Measurements from ENCODE around the gene GART. TPM values are rescaled to one million over a fixed set of nuclear protein-coding genes. Genes with fewer than 3 reads are reported as not detected.
"Not testable (repeated sequence)": the region's sequence is repeated elsewhere in the genome, so short reads cannot be mapped to it uniquely, and the experiment has no call there.

GART gene
- total and polyA plus RNA-seq, 8 donors, result 57.7 to 84.1 (median 79.2) TPM

DNA sequence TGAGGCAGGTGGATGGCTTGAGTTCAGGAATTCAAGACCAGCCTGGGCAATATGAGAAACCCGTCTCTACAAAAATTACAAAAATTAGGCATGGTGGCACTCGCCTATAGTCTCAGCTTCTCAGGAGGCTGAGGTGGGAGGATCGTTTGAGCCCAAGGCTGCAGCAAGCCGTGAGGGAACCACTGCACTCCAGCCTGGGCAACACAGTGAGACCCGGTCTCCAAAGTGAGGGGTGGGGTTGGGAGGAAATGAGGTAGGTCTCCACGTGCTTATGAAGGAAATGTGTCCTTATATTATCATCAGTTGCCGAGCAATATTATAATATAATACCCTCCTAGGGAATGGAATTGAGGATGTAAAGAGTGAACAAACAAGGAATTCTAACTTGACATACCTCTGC lies 64.9 kb downstream of the GART start:
- Histone ChIP-seq H3K27me3 (no peaks in the 10 kb centered on the region), H3K27ac (no peak overlapping the region), H3K4me3 (no peak overlapping the region), H3K9me3 (no peaks in the 10 kb centered on the region), H3K4me1 (peaks cover 6 to 31% of the 10 kb centered on the region in 2 donors), H3K36me3 (no peaks in the 10 kb centered on the region)
- no peak for DNase-seq
- intact Hi-C loops (cut with DNase I), result no loop called here
- no peak for ATAC-seq
- TF ChIP-seq, protein P1, sequence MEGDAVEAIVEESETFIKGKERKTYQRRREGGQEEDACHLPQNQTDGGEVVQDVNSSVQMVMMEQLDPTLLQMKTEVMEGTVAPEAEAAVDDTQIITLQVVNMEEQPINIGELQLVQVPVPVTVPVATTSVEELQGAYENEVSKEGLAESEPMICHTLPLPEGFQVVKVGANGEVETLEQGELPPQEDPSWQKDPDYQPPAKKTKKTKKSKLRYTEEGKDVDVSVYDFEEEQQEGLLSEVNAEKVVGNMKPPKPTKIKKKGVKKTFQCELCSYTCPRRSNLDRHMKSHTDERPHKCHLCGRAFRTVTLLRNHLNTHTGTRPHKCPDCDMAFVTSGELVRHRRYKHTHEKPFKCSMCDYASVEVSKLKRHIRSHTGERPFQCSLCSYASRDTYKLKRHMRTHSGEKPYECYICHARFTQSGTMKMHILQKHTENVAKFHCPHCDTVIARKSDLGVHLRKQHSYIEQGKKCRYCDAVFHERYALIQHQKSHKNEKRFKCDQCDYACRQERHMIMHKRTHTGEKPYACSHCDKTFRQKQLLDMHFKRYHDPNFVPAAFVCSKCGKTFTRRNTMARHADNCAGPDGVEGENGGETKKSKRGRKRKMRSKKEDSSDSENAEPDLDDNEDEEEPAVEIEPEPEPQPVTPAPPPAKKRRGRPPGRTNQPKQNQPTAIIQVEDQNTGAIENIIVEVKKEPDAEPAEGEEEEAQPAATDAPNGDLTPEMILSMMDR (IDR thresholded peaks at IDR 0.05), result no peak

DNA sequence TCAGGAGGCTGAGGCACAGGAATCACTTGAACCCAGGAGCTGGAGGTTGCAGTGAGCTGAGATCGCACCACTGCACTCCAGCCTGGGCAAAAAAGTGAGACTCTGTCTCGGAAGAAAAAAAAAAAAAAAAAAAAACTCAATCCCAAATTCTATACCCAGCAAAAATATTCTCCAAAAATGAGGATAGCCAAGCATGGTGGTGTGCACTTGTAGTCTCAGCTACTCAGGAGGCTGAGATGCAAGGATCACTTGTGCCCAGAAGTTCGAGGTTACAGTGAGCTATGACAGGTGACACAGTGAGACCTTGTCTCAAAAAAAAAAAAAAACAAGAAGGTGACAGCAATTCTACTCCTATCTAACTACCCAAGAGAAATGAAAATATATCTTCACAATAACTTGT lies 68.6 kb downstream of the GART start:
- no peaks in the 10 kb centered on the region for H3K36me3 ChIP-seq
- ATAC-seq (no peak), DNase-seq (no peak)
- intact Hi-C loops (cut with DNase I), result no loop called here
- TF ChIP-seq, protein P1 (IDR thresholded peaks at IDR 0.05), result no peak
- H3K9me3 ChIP-seq, result no peaks in the 10 kb centered on the region
- no peak overlapping the region for H3K4me3 ChIP-seq
- H3K27ac ChIP-seq, result no peak overlapping the region
- peaks cover 4 to 17% of the 10 kb centered on the region in 2 donors for H3K4me1 ChIP-seq
- H3K27me3 ChIP-seq, result no peaks in the 10 kb centered on the region

DNA sequence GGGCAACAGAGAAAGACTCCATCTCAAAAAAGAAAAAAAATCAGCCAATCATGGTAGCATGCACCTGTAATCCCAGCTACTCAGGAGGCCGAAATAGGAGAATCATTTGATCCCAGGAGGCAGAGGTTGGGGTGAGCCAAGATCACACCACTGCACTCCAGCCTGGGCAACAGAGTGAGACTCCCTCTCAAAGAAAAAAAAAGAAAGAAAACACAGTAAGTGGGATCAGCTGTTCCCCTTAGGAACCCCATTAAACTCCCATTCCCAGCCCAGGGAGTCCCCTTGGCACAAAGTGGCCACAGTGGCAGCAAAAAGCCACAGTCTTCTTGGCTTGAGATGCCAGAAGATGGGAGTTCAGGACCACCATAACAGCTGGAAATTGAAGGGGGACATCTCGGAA lies 71.2 kb downstream of the GART start:
- DNase-seq (no peak), ATAC-seq (no peak)
- no peaks in the 10 kb centered on the region for H3K27me3 ChIP-seq
- no peak overlapping the region for H3K27ac ChIP-seq
- no peak overlapping the region for H3K4me3 ChIP-seq
- TF ChIP-seq, protein P1 (IDR thresholded peaks at IDR 0.05), result no peak
- H3K36me3 ChIP-seq, result peaks cover 0 to 12% of the 10 kb centered on the region in 2 donors
- H3K4me1 ChIP-seq, result no peaks in the 10 kb centered on the region
- intact Hi-C loops (cut with DNase I), result no loop called here
- no peaks in the 10 kb centered on the region for H3K9me3 ChIP-seq

DNA sequence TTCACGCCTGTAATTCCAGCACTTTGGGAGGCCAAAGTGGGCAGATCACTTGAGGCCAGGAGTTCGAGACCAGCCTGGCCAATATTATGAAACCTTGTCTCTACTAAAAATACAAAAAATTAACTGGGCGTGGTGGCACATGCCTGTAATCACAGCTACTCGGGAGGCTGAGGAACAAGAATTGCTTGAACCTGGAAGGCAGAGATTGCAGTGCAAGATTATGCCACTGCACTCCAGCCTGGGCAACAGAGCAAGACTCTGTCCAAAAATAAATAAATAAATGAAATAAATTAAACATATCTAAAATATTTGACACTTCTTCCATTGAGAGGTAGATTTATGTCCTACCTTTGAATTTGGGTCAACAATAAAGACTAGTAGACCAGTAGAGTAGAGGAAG lies 72.7 kb downstream of the GART start:
- not testable (repeated sequence) for DNase-seq, ATAC-seq

DNA sequence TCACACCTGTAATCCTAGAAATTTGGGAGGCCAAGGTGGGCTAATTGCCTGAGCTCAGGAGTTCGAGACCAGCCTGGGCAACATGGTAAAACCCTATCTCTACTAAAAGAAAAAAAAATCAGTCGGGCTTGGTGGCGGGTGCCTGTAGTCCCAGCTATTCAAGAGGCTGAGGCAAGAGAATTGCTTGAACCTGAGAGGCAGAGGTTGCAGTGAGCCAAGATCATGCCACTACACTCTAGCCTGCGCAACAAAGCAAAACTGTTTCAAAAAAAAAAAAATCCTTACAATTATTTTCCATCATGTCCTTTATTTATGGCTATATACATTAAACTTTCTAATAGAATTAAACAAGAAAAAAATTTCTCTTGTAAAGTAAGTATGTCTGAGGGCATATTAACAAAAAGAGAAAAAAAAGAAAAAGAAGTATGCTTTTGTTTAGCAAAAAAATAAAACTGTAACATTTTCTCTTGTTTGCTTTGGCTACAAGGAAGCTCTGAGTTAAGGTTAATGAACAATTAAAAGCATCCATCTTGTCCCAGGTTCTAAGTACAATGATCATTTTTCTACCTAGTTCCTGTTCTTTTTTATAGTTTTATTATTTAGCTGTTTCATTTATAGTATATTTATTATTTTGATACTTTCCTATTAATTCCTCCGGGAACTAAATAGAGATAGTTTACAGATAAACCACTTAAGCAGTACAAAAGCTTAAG lies 80.2 kb downstream of the GART start:
- no peaks in the 10 kb centered on the region for H3K4me1 ChIP-seq
- H3K36me3 ChIP-seq, result peaks cover 0 to 69% of the 10 kb centered on the region in 2 donors
- ATAC-seq (no peak), DNase-seq (no peak)
- H3K4me3 ChIP-seq, result no peak overlapping the region
- intact Hi-C loops (cut with DNase I), result no loop called here
- no peak overlapping the region for H3K27ac ChIP-seq
- TF ChIP-seq, protein P1 (IDR thresholded peaks at IDR 0.05), result no peak
- H3K9me3 ChIP-seq, result no peaks in the 10 kb centered on the region
- no peaks in the 10 kb centered on the region for H3K27me3 ChIP-seq

More for the DNA sequence above, 72.7 kb downstream of the GART start:
- peaks cover 0 to 20% of the 10 kb centered on the region in 2 donors for H3K36me3 ChIP-seq
- H3K4me1 ChIP-seq; intact Hi-C loops (cut with DNase I); H3K27me3 ChIP-seq; H3K27ac ChIP-seq; H3K9me3 ChIP-seq; H3K4me3 ChIP-seq: not testable (repeated sequence)

DNA sequence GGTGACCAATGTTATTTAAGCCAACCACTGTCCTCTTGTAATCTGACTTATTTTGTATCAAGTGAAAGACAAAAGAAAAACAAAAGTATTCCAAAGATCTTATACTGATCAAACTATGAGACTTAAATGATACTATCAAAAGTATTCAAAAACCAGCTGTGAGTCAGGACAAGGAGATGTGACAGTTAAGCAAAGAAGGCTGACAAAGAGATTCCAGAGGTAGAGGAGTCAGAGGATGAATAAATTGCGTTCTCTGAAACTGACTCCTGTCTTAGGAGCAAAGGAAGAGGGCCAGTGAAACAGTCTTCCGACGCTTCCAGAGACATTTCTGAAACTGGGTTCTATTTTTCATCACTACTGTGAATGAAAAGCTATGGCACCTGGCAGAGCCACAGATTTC lies 83.1 kb downstream of the GART start:
- no peaks in the 10 kb centered on the region for H3K27me3 ChIP-seq
- TF ChIP-seq, protein P1 (IDR thresholded peaks at IDR 0.05), result no peak
- intact Hi-C loops (cut with DNase I), result no loop called here
- no peak overlapping the region for H3K4me3 ChIP-seq
- no peak overlapping the region for H3K27ac ChIP-seq
- no peaks in the 10 kb centered on the region for H3K4me1 ChIP-seq
- ATAC-seq, result no peak
- H3K36me3 ChIP-seq, result peaks cover 0 to 78% of the 10 kb centered on the region in 2 donors
- DNase-seq, result no peak
- H3K9me3 ChIP-seq, result no peaks in the 10 kb centered on the region
